ENCODE data around the gene SLC6A2. TPM values are rescaled to one million over a fixed set of nuclear protein-coding genes. Genes with fewer than 3 reads are reported as not detected.

The SLC6A2 gene
- total RNA-seq, 4 donors from 2014 or later, result not detected

GRCh38 chr16:55664786-55665407 is 9.1 kb downstream of the SLC6A2 start:
- H3K9me3 ChIP-seq, result no peaks in the 10 kb centered on the region
- intact Hi-C loops (cut with DNase I), result no loop called here
- TF ChIP-seq POLR2A (IDR thresholded peaks at IDR 0.05), result no peak
- TF ChIP-seq, protein P1, sequence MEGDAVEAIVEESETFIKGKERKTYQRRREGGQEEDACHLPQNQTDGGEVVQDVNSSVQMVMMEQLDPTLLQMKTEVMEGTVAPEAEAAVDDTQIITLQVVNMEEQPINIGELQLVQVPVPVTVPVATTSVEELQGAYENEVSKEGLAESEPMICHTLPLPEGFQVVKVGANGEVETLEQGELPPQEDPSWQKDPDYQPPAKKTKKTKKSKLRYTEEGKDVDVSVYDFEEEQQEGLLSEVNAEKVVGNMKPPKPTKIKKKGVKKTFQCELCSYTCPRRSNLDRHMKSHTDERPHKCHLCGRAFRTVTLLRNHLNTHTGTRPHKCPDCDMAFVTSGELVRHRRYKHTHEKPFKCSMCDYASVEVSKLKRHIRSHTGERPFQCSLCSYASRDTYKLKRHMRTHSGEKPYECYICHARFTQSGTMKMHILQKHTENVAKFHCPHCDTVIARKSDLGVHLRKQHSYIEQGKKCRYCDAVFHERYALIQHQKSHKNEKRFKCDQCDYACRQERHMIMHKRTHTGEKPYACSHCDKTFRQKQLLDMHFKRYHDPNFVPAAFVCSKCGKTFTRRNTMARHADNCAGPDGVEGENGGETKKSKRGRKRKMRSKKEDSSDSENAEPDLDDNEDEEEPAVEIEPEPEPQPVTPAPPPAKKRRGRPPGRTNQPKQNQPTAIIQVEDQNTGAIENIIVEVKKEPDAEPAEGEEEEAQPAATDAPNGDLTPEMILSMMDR (IDR thresholded peaks at IDR 0.05), result no peak
- DNase-seq, result no peak
- H3K36me3 ChIP-seq, result no peaks in the 10 kb centered on the region
- H3K27ac ChIP-seq, result no peak overlapping the region
- 87 to 88% methylated on average over 3 to 7 of the region's 7 CpGs for WGBS, 2 donors
- H3K27me3 ChIP-seq, result no peaks in the 10 kb centered on the region
- H3K4me3 ChIP-seq (replicated peaks in 1 of 3), result no peak overlapping the region
- H3K4me1 ChIP-seq, result no peaks in the 10 kb centered on the region

DNA sequence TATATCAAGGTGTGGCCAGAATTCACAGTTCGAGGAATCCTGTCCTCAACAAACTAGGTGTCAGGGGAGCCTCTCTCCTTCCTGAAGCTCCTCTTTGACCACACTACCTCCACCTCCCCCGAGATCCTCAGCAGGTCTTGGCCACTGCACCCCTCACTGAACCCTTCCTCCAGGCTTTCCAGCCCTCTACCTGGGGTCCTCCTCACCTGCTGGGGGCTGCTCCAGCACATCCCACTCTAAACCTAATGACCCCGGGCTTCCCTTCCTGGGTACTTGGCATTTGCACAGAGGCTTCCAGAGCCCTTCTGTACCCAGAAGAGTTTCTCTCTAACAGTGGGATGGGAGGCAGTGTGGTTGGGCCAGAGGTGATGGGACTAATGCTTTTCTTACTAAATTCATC is 9.7 kb downstream of the SLC6A2 start:
- 76 to 91% methylated on average over 3 of the region's 3 CpGs for WGBS, 2 donors
- Histone ChIP-seq H3K4me1 (no peaks in the 10 kb centered on the region), H3K36me3 (no peaks in the 10 kb centered on the region), H3K27ac (no peak overlapping the region), H3K27me3 (no peaks in the 10 kb centered on the region), H3K4me3 (replicated peaks in 1 of 3) (no peak overlapping the region), H3K9me3 (no peaks in the 10 kb centered on the region)
- DNase-seq, result no peak
- intact Hi-C loops (cut with DNase I), result no loop called here
- TF ChIP-seq POLR2A (IDR thresholded peaks at IDR 0.05), result no peak
- TF ChIP-seq, protein P1 (IDR thresholded peaks at IDR 0.05), result no peak

- intact Hi-C loops (cut with DNase I), result no loop called here
- no peak overlapping the region for H3K27ac ChIP-seq
- no peak for DNase-seq
- 56 to 86% methylated on average over 2 of the region's 2 CpGs for WGBS, 2 donors
- H3K4me1 ChIP-seq, result no peaks in the 10 kb centered on the region
- no peak for TF ChIP-seq POLR2A (IDR thresholded peaks at IDR 0.05)
- TF ChIP-seq, protein P1 (IDR thresholded peaks at IDR 0.05), result no peak
- H3K27me3 ChIP-seq, result no peaks in the 10 kb centered on the region
- no peaks in the 10 kb centered on the region for H3K36me3 ChIP-seq
- H3K9me3 ChIP-seq, result no peaks in the 10 kb centered on the region
- H3K4me3 ChIP-seq (replicated peaks in 1 of 3), result no peak overlapping the region
These were observed 10.2 kb downstream of the SLC6A2 start for GRCh38 chr16:55666012-55666411.

GRCh38 chr16:55667753-55668152 is 12.0 kb downstream of the SLC6A2 start:
- TF ChIP-seq, protein P1 (IDR thresholded peaks at IDR 0.05), result no peak
- TF ChIP-seq POLR2A (IDR thresholded peaks at IDR 0.05), result no peak
- no peaks in the 10 kb centered on the region for H3K9me3 ChIP-seq
- H3K27ac ChIP-seq, result no peak overlapping the region
- 78 to 85% methylated on average over 1 of the region's 1 CpG for WGBS, 2 donors
- intact Hi-C loops (cut with DNase I), result no loop called here
- H3K27me3 ChIP-seq, result no peaks in the 10 kb centered on the region
- no peaks in the 10 kb centered on the region for H3K4me1 ChIP-seq
- H3K4me3 ChIP-seq (replicated peaks in 1 of 3), result no peak overlapping the region
- no peaks in the 10 kb centered on the region for H3K36me3 ChIP-seq
- DNase-seq, result no peak

DNA sequence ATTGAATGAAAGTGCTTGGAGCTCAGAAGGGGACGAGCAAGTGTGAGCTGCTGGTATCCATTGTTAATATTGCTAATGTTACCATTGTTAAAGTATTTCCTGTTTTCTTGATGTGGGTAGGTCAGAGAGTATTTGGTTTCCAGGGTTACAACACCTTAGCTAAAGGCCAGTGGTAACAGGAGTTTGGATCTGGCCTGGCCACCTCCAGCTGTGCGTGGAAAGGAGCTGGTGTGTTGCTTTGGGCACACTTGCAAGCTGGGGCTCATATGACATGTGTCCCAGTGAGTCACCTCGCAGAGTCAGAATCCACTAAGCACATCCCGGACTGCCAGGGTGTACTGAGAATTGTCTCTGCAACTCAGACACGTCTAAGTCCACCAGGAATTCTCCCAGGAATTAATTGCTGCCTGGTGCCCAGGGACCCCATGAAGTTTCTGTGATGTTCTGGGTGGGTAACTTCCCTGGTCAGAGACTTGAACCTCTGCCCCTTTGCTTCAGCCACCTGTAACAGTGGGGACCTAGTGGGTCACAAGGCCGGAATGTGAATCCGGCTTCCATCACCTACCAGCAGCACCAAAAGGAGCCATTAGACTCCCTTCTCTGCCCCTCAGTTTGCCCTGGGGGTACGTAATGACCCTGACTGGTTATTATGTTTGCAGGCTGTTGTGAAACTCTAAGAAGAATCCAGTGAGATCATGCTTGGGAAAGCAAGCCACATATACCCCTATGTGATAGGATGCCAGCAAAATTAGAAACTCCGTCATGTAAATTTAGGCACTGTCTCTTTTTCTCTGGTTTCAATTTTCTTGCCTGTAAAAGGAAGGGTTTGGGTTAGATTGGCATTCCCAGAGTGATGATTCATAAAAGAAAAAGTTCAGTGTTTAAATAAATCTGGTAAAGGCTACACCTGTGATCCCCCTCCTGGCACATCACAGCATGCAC is 12.8 kb downstream of the SLC6A2 start:
- WGBS, 2 donors, result 84 to 89% methylated on average over 8 to 9 of the region's 9 CpGs
- no peaks in the 10 kb centered on the region for H3K4me1 ChIP-seq
- no peak for TF ChIP-seq POLR2A (IDR thresholded peaks at IDR 0.05)
- TF ChIP-seq, protein P1 (IDR thresholded peaks at IDR 0.05), result no peak
- H3K27ac ChIP-seq, result no peak overlapping the region
- intact Hi-C loops (cut with DNase I), result no loop called here
- no peaks in the 10 kb centered on the region for H3K9me3 ChIP-seq
- DNase-seq, result no peak
- no peak overlapping the region for H3K4me3 ChIP-seq (replicated peaks in 1 of 3)
- no peaks in the 10 kb centered on the region for H3K27me3 ChIP-seq
- H3K36me3 ChIP-seq, result no peaks in the 10 kb centered on the region

Measured in thyroid gland (tissue), 4 donors.